ENCODE measurements around the gene C1QBP. TPM values are rescaled to one million over a fixed set of nuclear protein-coding genes. Genes with fewer than 3 reads are reported as not detected.

Gene C1QBP
- total RNA-seq, 1 donor from 2014 or later = 232 TPM

- H3K36me3 ChIP-seq (ENCODE audit: control insufficient read depth, insufficient read depth, low read length) = no peaks in the 10 kb centered on the region
- TF ChIP-seq, protein P1, sequence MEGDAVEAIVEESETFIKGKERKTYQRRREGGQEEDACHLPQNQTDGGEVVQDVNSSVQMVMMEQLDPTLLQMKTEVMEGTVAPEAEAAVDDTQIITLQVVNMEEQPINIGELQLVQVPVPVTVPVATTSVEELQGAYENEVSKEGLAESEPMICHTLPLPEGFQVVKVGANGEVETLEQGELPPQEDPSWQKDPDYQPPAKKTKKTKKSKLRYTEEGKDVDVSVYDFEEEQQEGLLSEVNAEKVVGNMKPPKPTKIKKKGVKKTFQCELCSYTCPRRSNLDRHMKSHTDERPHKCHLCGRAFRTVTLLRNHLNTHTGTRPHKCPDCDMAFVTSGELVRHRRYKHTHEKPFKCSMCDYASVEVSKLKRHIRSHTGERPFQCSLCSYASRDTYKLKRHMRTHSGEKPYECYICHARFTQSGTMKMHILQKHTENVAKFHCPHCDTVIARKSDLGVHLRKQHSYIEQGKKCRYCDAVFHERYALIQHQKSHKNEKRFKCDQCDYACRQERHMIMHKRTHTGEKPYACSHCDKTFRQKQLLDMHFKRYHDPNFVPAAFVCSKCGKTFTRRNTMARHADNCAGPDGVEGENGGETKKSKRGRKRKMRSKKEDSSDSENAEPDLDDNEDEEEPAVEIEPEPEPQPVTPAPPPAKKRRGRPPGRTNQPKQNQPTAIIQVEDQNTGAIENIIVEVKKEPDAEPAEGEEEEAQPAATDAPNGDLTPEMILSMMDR (IDR thresholded peaks at IDR 0.05; ENCODE audit: insufficient read depth, low read length, poor library complexity, severe bottlenecking) = no peak
- DNase-seq (ENCODE audit: low read depth) = no peak
- no peaks in the 10 kb centered on the region for H3K27me3 ChIP-seq (ENCODE audit: control insufficient read depth, insufficient read depth, low read length)
- H3K4me3 ChIP-seq (ENCODE audit: low read depth, low read length) = peak overlapping the region; percentile 90
Measured at GRCh38 chr17:5467416-5467815, 28.5 kb upstream of the C1QBP start.

- H3K36me3 ChIP-seq (ENCODE audit: control insufficient read depth, insufficient read depth, low read length) = no peaks in the 10 kb centered on the region
- no peak for DNase-seq (ENCODE audit: low read depth)
- H3K4me3 ChIP-seq (ENCODE audit: low read depth, low read length) = no peak overlapping the region
- TF ChIP-seq, protein P1 (IDR thresholded peaks at IDR 0.05; ENCODE audit: insufficient read depth, low read length, poor library complexity, severe bottlenecking) = no peak
- no peaks in the 10 kb centered on the region for H3K27me3 ChIP-seq (ENCODE audit: control insufficient read depth, insufficient read depth, low read length)
Measured at GRCh38 chr17:5466295-5466694, 27.3 kb upstream of the C1QBP start.

- DNase-seq (ENCODE audit: low read depth) = no peak
- no peaks in the 10 kb centered on the region for H3K36me3 ChIP-seq (ENCODE audit: control insufficient read depth, insufficient read depth, low read length)
- H3K27me3 ChIP-seq (ENCODE audit: control insufficient read depth, insufficient read depth, low read length) = no peaks in the 10 kb centered on the region
- TF ChIP-seq, protein P1 (IDR thresholded peaks at IDR 0.05; ENCODE audit: insufficient read depth, low read length, poor library complexity, severe bottlenecking) = no peak
- no peak overlapping the region for H3K4me3 ChIP-seq (ENCODE audit: low read depth, low read length)
Measured at GRCh38 chr17:5464717-5465507, 26.0 kb upstream of the C1QBP start.

- DNase-seq (ENCODE audit: low read depth) = no peak
- Histone ChIP-seq H3K36me3 (ENCODE audit: control insufficient read depth, insufficient read depth, low read length) (no peaks in the 10 kb centered on the region), H3K27me3 (ENCODE audit: control insufficient read depth, insufficient read depth, low read length) (no peaks in the 10 kb centered on the region), H3K4me3 (ENCODE audit: low read depth, low read length) (no peak overlapping the region)
- TF ChIP-seq, protein P1 (IDR thresholded peaks at IDR 0.05; ENCODE audit: insufficient read depth, low read length, poor library complexity, severe bottlenecking) = no peak
Measured at GRCh38 chr17:5446786-5447185, 7.8 kb upstream of the C1QBP start.

DNA sequence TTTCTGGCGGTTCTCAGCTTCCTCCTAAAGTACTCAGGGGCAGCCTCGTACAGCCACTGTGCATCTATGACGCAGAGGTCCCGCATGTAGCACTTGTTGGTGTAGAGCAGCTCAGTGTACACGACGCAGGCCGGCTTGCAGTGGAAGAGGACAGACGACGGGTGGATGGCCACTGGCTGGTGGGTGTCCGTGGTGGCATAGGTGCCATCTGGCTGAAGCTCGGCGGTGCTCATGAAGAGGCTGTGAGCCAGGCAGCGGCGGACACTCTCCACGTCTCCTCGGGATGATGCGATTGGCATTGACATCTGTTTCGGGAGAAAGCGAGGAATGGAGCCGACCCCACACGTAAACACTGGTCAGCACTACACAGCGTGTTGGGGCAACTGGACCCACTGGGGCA is 5.3 kb upstream of the C1QBP start:
- no peaks in the 10 kb centered on the region for H3K36me3 ChIP-seq (ENCODE audit: control insufficient read depth, insufficient read depth, low read length)
- DNase-seq (ENCODE audit: low read depth) = no peak
- no peak overlapping the region for H3K4me3 ChIP-seq (ENCODE audit: low read depth, low read length)
- TF ChIP-seq, protein P1 (IDR thresholded peaks at IDR 0.05; ENCODE audit: insufficient read depth, low read length, poor library complexity, severe bottlenecking) = no peak
- H3K27me3 ChIP-seq (ENCODE audit: control insufficient read depth, insufficient read depth, low read length) = no peaks in the 10 kb centered on the region

- DNase-seq (ENCODE audit: low read depth) = no peak
- H3K36me3 ChIP-seq (ENCODE audit: control insufficient read depth, insufficient read depth, low read length) = no peaks in the 10 kb centered on the region
- TF ChIP-seq, protein P1 (IDR thresholded peaks at IDR 0.05; ENCODE audit: insufficient read depth, low read length, poor library complexity, severe bottlenecking) = no peak
Measured at GRCh38 chr17:5443728-5444127, 4.8 kb upstream of the C1QBP start.

More at GRCh38 chr17:5443728-5444127, 4.8 kb upstream of the C1QBP start:
- Histone ChIP-seq H3K4me3 (ENCODE audit: low read depth, low read length) (no peak overlapping the region), H3K27me3 (ENCODE audit: control insufficient read depth, insufficient read depth, low read length) (no peaks in the 10 kb centered on the region)

Measured in kidney epithelial cell (primary cell).